Activated B cell treated with CpG ODN at 0.5 μM for 24 hours (primary cell): Measurements from ENCODE around the gene TRA2B. TPM values are rescaled to one million over a fixed set of nuclear protein-coding genes. Genes with fewer than 3 reads are reported as not detected.

ENCODE experiments used
- ATAC-seq: fragments of 200-7000 bp; cut with Tn5 transposase; one replicate; pipeline ENCODE4 v1.10.0; 2021; ENCODE audit warnings: low read depth, mild to moderate bottlenecking, moderate library complexity
- CTCF ChIA-PET: fragments of 350-600 bp; sonication (Branson Sonifier 250); formaldehyde crosslinking; loops from one replicate; lab custom pipeline; 2021; ENCODE audit warnings: antibody characterized with exemption; lab: Charles Lee
- POLR2A ChIA-PET: fragments of 350-600 bp; sonication (Branson Sonifier 250); formaldehyde crosslinking; loops from one replicate; lab custom pipeline; 2021; ENCODE audit warnings: antibody characterized with exemption; lab: Charles Lee
- DNase-seq: peaks from one replicate; pipeline ENCODE4 v3.0.0; 2022
- H3K27ac Mint-ChIP-seq: one replicate; pipeline ENCODE4 v1.8.0; 2020; ENCODE audit warnings: mixed read lengths
- H3K27me3 Mint-ChIP-seq: one replicate; pipeline ENCODE4 v1.8.0; 2021; ENCODE audit warnings: mixed read lengths
- H3K36me3 Mint-ChIP-seq: one replicate; pipeline ENCODE4 v1.8.0; 2021; ENCODE audit warnings: low read depth, mixed read lengths
- H3K4me1 Mint-ChIP-seq: one replicate; pipeline ENCODE4 v1.8.0; 2021; ENCODE audit warnings: mixed read lengths
- H3K4me3 Mint-ChIP-seq: one replicate; pipeline ENCODE4 v1.8.0; 2020; ENCODE audit warnings: mild to moderate bottlenecking, mixed read lengths
- H3K9me3 Mint-ChIP-seq: one replicate; pipeline ENCODE4 v1.8.0; 2020; ENCODE audit warnings: mixed read lengths
- intact Hi-C: fragments of 100-400 bp; cut with micrococcal nuclease; formaldehyde crosslinking; loops from one replicate; pipeline ENCODE4 v1.15.1; 2024
- total RNA-seq: library from RNA; stranded (reverse); gene quantifications from 2 replicates; pipeline ENCODE4 v1.2.3, GENCODE V29; 2022
- TF ChIP-seq, protein P1 (sequence below): fragments of 200-600 bp; IDR thresholded peaks from one replicate; pipeline ENCODE4 v1.8.0; 2022; ENCODE audit warnings: antibody characterized with exemption, mild to moderate bottlenecking

Gene TRA2B
- total RNA-seq, result 213 and 219 TPM in 2 replicates

DNA sequence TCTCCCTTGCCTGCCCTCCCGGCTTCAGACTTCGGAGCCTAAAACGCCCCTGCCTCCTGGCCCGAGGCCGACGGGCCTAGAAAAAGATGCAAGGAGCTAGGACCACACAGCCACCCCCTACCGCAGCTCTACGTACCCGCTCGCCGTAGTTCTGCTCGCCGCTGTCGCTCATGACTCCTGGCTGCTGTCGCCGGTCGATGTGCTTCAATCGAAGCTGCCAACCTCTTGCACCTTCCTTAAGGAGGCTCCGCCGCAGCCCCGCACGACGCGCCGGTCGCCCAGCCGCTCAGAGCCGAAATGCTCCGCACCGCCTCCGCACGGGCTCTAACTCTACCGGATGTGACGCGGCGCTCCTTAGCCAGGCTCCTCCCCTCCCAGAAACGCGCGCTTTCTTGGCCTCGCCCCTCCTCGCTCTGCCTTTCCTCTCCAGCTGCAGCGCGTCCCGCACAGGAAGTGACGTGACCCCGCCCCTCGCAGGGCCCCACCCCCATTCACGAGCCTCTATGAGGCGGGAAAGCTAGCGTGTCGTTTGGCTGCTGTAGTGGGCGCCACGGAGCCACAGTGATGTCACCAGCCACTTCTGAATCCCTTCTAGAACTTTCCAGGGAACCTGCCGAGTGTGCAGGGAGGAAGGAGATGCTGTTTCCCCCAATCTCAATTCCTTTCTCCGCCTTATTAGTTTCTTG, at the start of gene TRA2B:
TSS of gene TRA2B (minus strand) at position 326 of the 686 bp plus-strand sequence. CDS start at position 172, 154 bp downstream.
- intact Hi-C loops, result loop anchor here (1.0 to 10.0 kb wide), 10 partner anchors 116 to 1689 kb away; partner anchors contain the start of genes ALG3, EEF1AKMT4, EIF4A2 and ETV5
- H3K36me3 Mint-ChIP-seq, result peaks cover 40% of the 10 kb centered on the region
- H3K27me3 Mint-ChIP-seq, result no peaks in the 10 kb centered on the region
- H3K4me3 Mint-ChIP-seq, result peak within 1 kb of the TSS; percentile 99
- ATAC-seq (peak; percentile 87), DNase-seq (peak; percentile 96)
- peak within 1 kb of the TSS; percentile 100 for H3K27ac Mint-ChIP-seq
- no peaks in the 10 kb centered on the region for H3K9me3 Mint-ChIP-seq
- POLR2A ChIA-PET, result interaction anchor here (0.6 to 3.5 kb wide), 28 partner anchors 9 to 1632 kb away, joined by 3 to 66 read pairs (median 5); partner anchors contain the start of genes DNAJB11, EIF4A2, ETV5 and SENP2
- TF ChIP-seq, protein P1, sequence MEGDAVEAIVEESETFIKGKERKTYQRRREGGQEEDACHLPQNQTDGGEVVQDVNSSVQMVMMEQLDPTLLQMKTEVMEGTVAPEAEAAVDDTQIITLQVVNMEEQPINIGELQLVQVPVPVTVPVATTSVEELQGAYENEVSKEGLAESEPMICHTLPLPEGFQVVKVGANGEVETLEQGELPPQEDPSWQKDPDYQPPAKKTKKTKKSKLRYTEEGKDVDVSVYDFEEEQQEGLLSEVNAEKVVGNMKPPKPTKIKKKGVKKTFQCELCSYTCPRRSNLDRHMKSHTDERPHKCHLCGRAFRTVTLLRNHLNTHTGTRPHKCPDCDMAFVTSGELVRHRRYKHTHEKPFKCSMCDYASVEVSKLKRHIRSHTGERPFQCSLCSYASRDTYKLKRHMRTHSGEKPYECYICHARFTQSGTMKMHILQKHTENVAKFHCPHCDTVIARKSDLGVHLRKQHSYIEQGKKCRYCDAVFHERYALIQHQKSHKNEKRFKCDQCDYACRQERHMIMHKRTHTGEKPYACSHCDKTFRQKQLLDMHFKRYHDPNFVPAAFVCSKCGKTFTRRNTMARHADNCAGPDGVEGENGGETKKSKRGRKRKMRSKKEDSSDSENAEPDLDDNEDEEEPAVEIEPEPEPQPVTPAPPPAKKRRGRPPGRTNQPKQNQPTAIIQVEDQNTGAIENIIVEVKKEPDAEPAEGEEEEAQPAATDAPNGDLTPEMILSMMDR, result no peak
- peaks cover 45% of the 10 kb centered on the region for H3K4me1 Mint-ChIP-seq
- CTCF ChIA-PET, result interaction anchor here (1.0 kb wide), 1 partner anchor 632 kb away, joined by 3 read pairs; the partner anchor contains the start of gene DNAJB11

DNA sequence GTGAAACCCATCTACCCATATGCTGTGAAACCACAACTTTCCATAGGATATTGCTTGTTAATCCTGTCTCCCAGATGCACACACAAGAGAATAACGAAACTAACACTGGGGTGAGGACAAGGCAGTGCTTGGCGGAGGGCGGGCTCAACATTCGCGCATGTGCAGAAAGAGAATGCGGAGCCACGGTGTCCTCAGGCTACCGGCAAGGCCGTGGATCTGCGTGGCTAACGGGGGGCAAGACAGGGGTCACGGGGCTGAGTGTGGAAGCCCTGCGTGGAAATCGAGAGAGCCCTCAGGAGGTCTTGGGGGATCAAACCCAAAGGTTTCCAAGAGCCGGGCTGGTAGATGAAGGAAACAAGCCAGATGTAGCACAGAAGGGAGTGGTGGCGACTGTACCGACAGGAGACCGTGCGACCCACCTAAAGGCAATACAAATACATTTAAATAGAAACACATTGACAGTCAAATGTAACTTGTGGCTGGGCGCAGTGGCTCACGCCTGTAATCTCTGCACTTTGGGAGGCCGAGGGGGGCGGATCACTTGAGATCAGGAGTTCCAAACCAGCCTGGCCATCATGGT, 48.5 kb upstream of the TRA2B start:
- DNase-seq (no peak), ATAC-seq (no peak)
- H3K27me3 Mint-ChIP-seq, result peaks cover 11% of the 10 kb centered on the region
- POLR2A ChIA-PET, result no interaction called here
- H3K4me3 Mint-ChIP-seq, result no peak overlapping the region
- no peak overlapping the region for H3K27ac Mint-ChIP-seq
- peaks cover 4% of the 10 kb centered on the region for H3K4me1 Mint-ChIP-seq
- CTCF ChIA-PET, result interaction anchor here (1.3 to 2.1 kb wide), 3 partner anchors 553 to 629 kb away, joined by 4 to 7 read pairs (median 6); no protein-coding TSS in a partner anchor
- intact Hi-C loops, result no loop called here
- no peaks in the 10 kb centered on the region for H3K9me3 Mint-ChIP-seq
- no peaks in the 10 kb centered on the region for H3K36me3 Mint-ChIP-seq
- TF ChIP-seq, protein P1, result no peak

DNA sequence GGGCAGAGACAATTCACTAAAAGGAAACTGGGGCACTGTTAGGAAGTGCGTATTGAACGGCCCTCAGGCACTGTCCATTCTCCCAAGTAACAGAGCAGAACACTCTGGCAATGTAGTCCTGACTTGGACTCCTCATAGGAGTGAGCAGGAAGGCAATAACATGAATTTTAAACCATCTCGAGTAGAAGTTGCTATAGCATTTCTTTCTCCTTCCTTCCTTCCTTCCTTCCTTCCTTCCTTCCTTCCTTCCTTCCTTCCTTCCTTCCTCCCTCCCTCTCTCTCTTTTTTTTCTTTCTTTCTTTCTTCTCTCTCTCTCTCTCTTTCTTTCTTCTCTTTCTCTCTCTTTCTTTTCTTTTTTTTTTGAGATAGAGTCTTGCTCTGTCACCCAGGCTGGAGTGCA, 46.4 kb upstream of the TRA2B start:
- H3K4me1 Mint-ChIP-seq, result peaks cover 4% of the 10 kb centered on the region
- TF ChIP-seq, protein P1, result no peak
- intact Hi-C loops, result no loop called here
- no peak overlapping the region for H3K4me3 Mint-ChIP-seq
- H3K9me3 Mint-ChIP-seq, result no peaks in the 10 kb centered on the region
- no peak for DNase-seq
- peaks cover 11% of the 10 kb centered on the region for H3K27me3 Mint-ChIP-seq
- no peaks in the 10 kb centered on the region for H3K36me3 Mint-ChIP-seq
- POLR2A ChIA-PET, result no interaction called here
- ATAC-seq, result no peak
- CTCF ChIA-PET, result no interaction called here
- no peak overlapping the region for H3K27ac Mint-ChIP-seq

DNA sequence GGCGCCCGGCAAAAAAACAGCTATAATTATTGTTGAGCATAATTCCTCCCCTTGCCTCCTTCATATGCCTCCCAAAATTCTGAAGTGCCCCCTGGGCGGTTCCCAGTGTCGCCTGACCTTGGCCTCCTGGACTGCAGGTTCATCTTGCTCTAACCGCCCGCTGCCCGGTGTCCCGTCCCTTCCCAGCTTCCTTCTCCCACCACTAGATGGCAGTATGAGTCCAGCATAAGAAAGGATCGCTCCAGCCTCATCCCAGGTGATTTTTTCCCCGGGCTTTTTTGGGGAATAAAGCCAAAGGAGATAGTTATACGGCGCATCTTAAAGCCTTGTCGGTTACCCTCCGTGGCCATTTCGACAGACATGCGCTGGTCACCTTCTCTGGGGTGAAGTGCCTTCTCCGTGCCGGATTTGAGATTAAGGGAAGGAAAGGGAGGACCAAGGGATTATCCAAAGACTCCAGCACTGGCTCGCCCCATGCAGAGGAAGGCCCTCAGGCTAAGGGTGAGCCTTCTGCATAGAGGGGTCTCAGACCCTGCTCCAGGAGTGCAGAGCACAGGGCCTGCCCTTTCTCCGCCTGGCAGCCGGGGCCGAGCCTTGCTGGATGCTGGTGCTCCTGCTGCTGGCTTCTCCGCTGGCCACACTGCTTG, 45.8 kb upstream of the TRA2B start:
- peaks cover 14% of the 10 kb centered on the region for H3K27me3 Mint-ChIP-seq
- POLR2A ChIA-PET, result interaction anchor here (0.7 to 1.1 kb wide), 3 partner anchors 327 to 1181 kb away, joined by 3 to 4 read pairs (median 4); no protein-coding TSS in a partner anchor
- peak; percentile 37 for DNase-seq
- intact Hi-C loops, result loop anchor here (1.0 kb wide), 5 partner anchors 258 to 838 kb away; no protein-coding TSS in a partner anchor
- no peaks in the 10 kb centered on the region for H3K36me3 Mint-ChIP-seq
- peak overlapping the region; percentile 30 for H3K27ac Mint-ChIP-seq
- peaks cover 4% of the 10 kb centered on the region for H3K4me1 Mint-ChIP-seq
- CTCF ChIA-PET, result interaction anchor here (0.6 to 7.7 kb wide), 29 partner anchors 12 to 1693 kb away, joined by 3 to 98 read pairs (median 4); partner anchors contain the start of genes AHSG, CRYGS and DNAJB11
- ATAC-seq, result peak; percentile 82
- TF ChIP-seq, protein P1, result peak; percentile 91
- no peak overlapping the region for H3K4me3 Mint-ChIP-seq
- no peaks in the 10 kb centered on the region for H3K9me3 Mint-ChIP-seq
